K562 (cell line): Measurements from ENCODE around the gene ALOXE3. TPM values are rescaled to one million over a fixed set of nuclear protein-coding genes. Genes with fewer than 3 reads are reported as not detected.

ENCODE experiments used
- BRD4 ChIP-seq: fragments of 200-600 bp; sonication (generic); IDR thresholded peaks from 2 replicates; pipeline ENCODE4 v1.6.1; 2017; ENCODE audit warnings: inconsistent platforms
- CCNT2 ChIP-seq: IDR thresholded peaks from 2 replicates; pipeline ENCODE4 v1.6.1; 2011; ENCODE audit warnings: borderline replicate concordance, low read depth, mild to moderate bottlenecking, moderate library complexity, mixed read lengths, low read length; ENCODE audit not compliant: insufficient read length; ENCODE audit errors: extremely low read depth
- CREB1 ChIP-seq, 2 experiments: sonication (generic) in 1 of 2; formaldehyde crosslinking in 1 of 2; IDR thresholded peaks; 2 replicates each; pipeline versions ENCODE4 v1.6.1 to v1.8.0; 2012 to 2022; ENCODE audit warnings: inconsistent platforms in 1 of 2, mild to moderate bottlenecking in 1 of 2, missing genetic modification reagents in 1 of 2, moderate library complexity in 1 of 2
- GMEB1 ChIP-seq: fragments of 250-450 bp; sonication (Bioruptor Pico); IDR thresholded peaks from 2 replicates; pipeline ENCODE4 v1.4.0; 2020; ENCODE audit warnings: mild to moderate bottlenecking
- GTF2B ChIP-seq: IDR thresholded peaks from 2 replicates; pipeline ENCODE4 v1.6.1; 2011; ENCODE audit not compliant: insufficient read length; ENCODE audit errors: extremely low read depth
- HLTF ChIP-seq: fragments of 450-650 bp; IDR thresholded peaks from 2 replicates; pipeline ENCODE4 v1.6.1; 2016
- HMGN3 ChIP-seq: IDR thresholded peaks from 2 replicates; pipeline ENCODE4 v1.6.1; 2011; ENCODE audit warnings: borderline replicate concordance, low read depth, mild to moderate bottlenecking, mixed read lengths, low read length; ENCODE audit not compliant: insufficient read length; ENCODE audit errors: extremely low read depth
- PCBP1 ChIP-seq: fragments of 200-400 bp; formaldehyde crosslinking; IDR thresholded peaks from 2 replicates; pipeline ENCODE4 v1.6.1; 2018; ENCODE audit warnings: mild to moderate bottlenecking, low read depth, low read length; ENCODE audit not compliant: poor library complexity, severe bottlenecking
- RCOR1 ChIP-seq, 2 experiments: IDR thresholded peaks; 2 replicates each; pipeline ENCODE4 v1.6.1; 2012; ENCODE audit warnings: low read depth in 2 of 2, low read length in 2 of 2, borderline replicate concordance in 1 of 2, improper control_type of control experiment in 1 of 2
- SMAD4 ChIP-seq: fragments of 250-450 bp; sonication (Bioruptor Pico); conservative IDR thresholded peaks from 2 replicates; pipeline ENCODE4 v1.8.0; 2021; ENCODE audit warnings: inconsistent platforms, mild to moderate bottlenecking, moderate library complexity
- TEAD1 ChIP-seq, 2 experiments: fragments of 450-650 bp in 1 of 2; sonication (generic) in 1 of 2; formaldehyde crosslinking; IDR thresholded peaks; 2 replicates each; pipeline versions ENCODE4 v1.4.0 to v1.8.0; 2020 to 2022; ENCODE audit warnings: mild to moderate bottlenecking in 2 of 2, missing genetic modification reagents in 1 of 2
- ZBTB7A ChIP-seq: IDR thresholded peaks from 2 replicates; pipeline ENCODE4 v1.6.1; 2011; ENCODE audit warnings: low read depth, mild to moderate bottlenecking, low read length, moderate library complexity, borderline replicate concordance; ENCODE audit not compliant: control insufficient read depth
- ZFP36 ChIP-seq: fragments of 150-350 bp; IDR thresholded peaks from 2 replicates; pipeline ENCODE4 v1.6.1; 2018; ENCODE audit warnings: low read length, low read depth; ENCODE audit not compliant: partially characterized antibody
- ZKSCAN3 ChIP-seq: fragments of 250-450 bp; sonication (Bioruptor Pico); IDR thresholded peaks from 2 replicates; pipeline ENCODE4 v1.4.0; 2020
- ZNF165 ChIP-seq: fragments of 250-450 bp; sonication (Bioruptor Pico); IDR thresholded peaks from 2 replicates; pipeline ENCODE4 v1.4.0; 2020; ENCODE audit warnings: borderline replicate concordance
- ZNF280A ChIP-seq: fragments of 450-650 bp; IDR thresholded peaks from 2 replicates; pipeline ENCODE4 v1.6.1; 2018; ENCODE audit warnings: mild to moderate bottlenecking, low read depth; ENCODE audit not compliant: partially characterized antibody
- ZNF324 ChIP-seq: fragments of 250-450 bp; sonication (Bioruptor Pico); IDR thresholded peaks from 2 replicates; pipeline ENCODE4 v1.4.0; 2020; ENCODE audit warnings: mild to moderate bottlenecking
- polyA plus RNA-seq, 8 experiments: library from polyadenylated mRNA; depleted of rRNA in 4 of 8; stranded (reverse) in 5 of 8; unstranded in 3 of 8; fragments of >200 nt; fragmentation: Nextera tagmentation in 2 of 8; fragmentation: Illumina TruSeq in 1 of 8; extraction: Ambion mirVana in 2 of 8; extraction: Trizol in 1 of 8; gene quantifications; 2 replicates each; pipeline versions ENCODE4 v1.2.1 to v1.2.3, GENCODE V29; 2011 to 2014; ENCODE audit warnings: inconsistent platforms in 1 of 8, missing spikeins in 1 of 8
- total RNA-seq, 7 experiments: library from RNA; depleted of rRNA in 6 of 7; stranded (reverse); fragments of >200 nt in 6 of 7; fragmentation: Illumina TruSeq in 2 of 7; extraction: Trizol in 2 of 7; gene quantifications; 2 replicates each; pipeline versions ENCODE4 v1.2.1 to v1.2.3, GENCODE V29; 2011 to 2021; ENCODE audit warnings: low replicate concordance in 1 of 7
- TF ChIP-seq, protein P1 (sequence below): sonication (generic); formaldehyde crosslinking; IDR thresholded peaks from 2 replicates; pipeline ENCODE4 v1.8.1; 2023; ENCODE audit warnings: mild to moderate bottlenecking, missing genetic modification reagents

The ALOXE3 gene
- total and polyA plus RNA-seq, 9 of the 15 experiments (the other 6 are each of a cell fraction or from before 2014, with no cell fraction given): 0.04 TPM; not detected in 8

DNA sequence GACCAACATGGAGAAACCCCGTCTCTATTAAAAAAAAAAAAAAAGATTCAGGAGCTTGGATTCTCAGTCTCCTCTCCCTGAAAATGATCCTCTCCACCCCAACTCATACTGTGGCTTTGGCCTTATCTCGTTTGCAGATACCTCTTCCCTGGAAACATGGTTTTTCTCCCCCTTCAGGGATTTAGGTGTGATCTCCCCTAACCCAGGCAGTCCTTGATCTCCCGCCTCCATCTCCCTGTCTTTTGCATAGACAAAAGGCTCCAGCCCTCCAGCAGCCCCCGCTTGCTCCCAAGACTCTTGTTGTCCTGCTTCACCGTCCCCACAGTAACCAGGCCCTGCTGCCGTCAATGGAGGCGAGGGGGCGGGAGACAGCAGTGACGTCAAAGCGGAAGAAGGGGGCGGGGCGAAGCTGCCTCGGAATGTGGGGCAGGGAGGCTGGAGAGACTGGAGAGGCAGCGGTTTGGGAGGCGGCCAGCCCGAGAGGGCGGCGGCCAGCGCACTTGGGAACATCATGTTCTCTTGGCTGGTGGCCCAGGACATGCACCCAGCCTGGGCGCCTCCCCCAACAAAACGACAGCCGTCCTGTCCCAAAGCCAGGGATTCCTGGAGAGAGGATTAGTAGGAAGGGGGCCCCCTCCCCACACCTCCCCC, 35.8 kb upstream of the ALOXE3 start (continued):
- no peak for TF ChIP-seq PCBP1
- no peak for TF ChIP-seq BRD4
- TF ChIP-seq RCOR1 (IDR thresholded peaks at IDR 0.05; ENCODE audit: borderline replicate concordance in 1 of 2, low read depth in 2 of 2, low read length in 2 of 2): 0 out of 4 replicates have a peak, but pooled peaks of 1 of the 2 experiments have one; percentile 32
- peak; percentile 66 for TF ChIP-seq ZFP36
- no peak for TF ChIP-seq ZNF280A
- TF ChIP-seq GTF2B: no peak
- TF ChIP-seq SMAD4 (CRISPR knock-in tag): peak; percentile 42; the same call in 1 of the 2 replicates
- peak; percentile 84 for TF ChIP-seq CREB1 (IDR thresholded peaks at IDR 0.05)
- TF ChIP-seq CREB1 (CRISPR knock-in tag; IDR thresholded peaks at IDR 0.05): peak; percentile 91
- TF ChIP-seq ZKSCAN3 (CRISPR knock-in tag): no peak
- TF ChIP-seq HMGN3: peak; percentile 78
- peak; percentile 91 to 99 for TF ChIP-seq TEAD1 (CRISPR knock-in tag; IDR thresholded peaks at IDR 0.05)
- TF ChIP-seq CCNT2: peak; percentile 85
- no peak; the same call in 1 of the 2 replicates for TF ChIP-seq ZBTB7A
- TF ChIP-seq GMEB1 (CRISPR knock-in tag): no peak
- TF ChIP-seq, protein P1, sequence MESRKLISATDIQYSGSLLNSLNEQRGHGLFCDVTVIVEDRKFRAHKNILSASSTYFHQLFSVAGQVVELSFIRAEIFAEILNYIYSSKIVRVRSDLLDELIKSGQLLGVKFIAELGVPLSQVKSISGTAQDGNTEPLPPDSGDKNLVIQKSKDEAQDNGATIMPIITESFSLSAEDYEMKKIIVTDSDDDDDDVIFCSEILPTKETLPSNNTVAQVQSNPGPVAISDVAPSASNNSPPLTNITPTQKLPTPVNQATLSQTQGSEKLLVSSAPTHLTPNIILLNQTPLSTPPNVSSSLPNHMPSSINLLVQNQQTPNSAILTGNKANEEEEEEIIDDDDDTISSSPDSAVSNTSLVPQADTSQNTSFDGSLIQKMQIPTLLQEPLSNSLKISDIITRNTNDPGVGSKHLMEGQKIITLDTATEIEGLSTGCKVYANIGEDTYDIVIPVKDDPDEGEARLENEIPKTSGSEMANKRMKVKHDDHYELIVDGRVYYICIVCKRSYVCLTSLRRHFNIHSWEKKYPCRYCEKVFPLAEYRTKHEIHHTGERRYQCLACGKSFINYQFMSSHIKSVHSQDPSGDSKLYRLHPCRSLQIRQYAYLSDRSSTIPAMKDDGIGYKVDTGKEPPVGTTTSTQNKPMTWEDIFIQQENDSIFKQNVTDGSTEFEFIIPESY: no peak
- no peak for TF ChIP-seq ZNF324
- TF ChIP-seq ZNF165 (CRISPR knock-in tag): no peak
- TF ChIP-seq HLTF: no peak
